ENCODE results near the gene NTM.

GRCh38 chr11:132131047-132131446 lies 760.6 kb downstream of the NTM start:
- TF ChIP-seq CTCF (IDR thresholded peaks at IDR 0.05) (no peak), ZFX (IDR thresholded peaks at IDR 0.05; ENCODE audit: borderline replicate concordance) (no peak)
